Measurements from ENCODE around the gene VAC14.

VAC14 gene

DNA sequence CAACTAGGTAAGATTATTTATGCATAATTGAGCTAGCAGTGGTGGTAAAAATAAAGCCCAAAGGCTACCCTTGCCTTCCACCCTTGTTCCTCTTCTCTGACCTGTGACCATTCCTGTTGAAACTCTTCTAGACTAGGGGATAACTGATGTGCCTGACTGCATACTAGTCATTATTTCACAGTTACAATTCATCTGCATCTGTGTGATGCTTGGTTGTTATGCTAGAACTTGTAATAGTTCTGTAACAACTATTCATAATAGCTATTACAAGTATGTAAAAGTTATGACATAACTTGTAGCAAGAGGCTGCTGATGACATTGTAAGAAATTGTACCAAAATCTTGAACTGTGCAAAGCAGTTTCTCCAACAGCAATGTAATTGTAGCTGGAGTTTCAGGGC, 2.4 kb upstream of the VAC14 start:
- Histone ChIP-seq H3K27me3 (ENCODE audit: insufficient read depth, low read length, poor library complexity, severe bottlenecking) (peaks cover 8% of the 10 kb centered on the region), H3K9ac (ENCODE audit: low read depth, low read length, poor library complexity, severe bottlenecking) (no peak overlapping the region), H3F3A (ENCODE audit: low read depth) (no peaks in the 10 kb centered on the region), H4K20me1 (ENCODE audit: insufficient read depth, low read length, poor library complexity, severe bottlenecking) (no peaks in the 10 kb centered on the region), H2AFZ (ENCODE audit: low read length) (no peak overlapping the region), H3K36me3 (ENCODE audit: insufficient read depth, low read length) (no peaks in the 10 kb centered on the region), H3K9me3 (ENCODE audit: insufficient read depth, low read depth, low read length) (no peaks in the 10 kb centered on the region), H3K9me2 (replicated peaks; ENCODE audit: low read depth, low read length) (no peaks in the 10 kb centered on the region), H3K4me2 (ENCODE audit: low read depth, low read length, poor library complexity, severe bottlenecking) (no peak overlapping the region), H3K79me2 (ENCODE audit: insufficient read depth, low read length) (peaks cover 24% of the 10 kb centered on the region), H3K4me1 (ENCODE audit: insufficient read depth, low read length, poor library complexity, severe bottlenecking) (peaks cover 26% of the 10 kb centered on the region), H3K4me3 (ENCODE audit: low read length, poor library complexity, severe bottlenecking) (no peak overlapping the region)
- TF ChIP-seq, protein P1, sequence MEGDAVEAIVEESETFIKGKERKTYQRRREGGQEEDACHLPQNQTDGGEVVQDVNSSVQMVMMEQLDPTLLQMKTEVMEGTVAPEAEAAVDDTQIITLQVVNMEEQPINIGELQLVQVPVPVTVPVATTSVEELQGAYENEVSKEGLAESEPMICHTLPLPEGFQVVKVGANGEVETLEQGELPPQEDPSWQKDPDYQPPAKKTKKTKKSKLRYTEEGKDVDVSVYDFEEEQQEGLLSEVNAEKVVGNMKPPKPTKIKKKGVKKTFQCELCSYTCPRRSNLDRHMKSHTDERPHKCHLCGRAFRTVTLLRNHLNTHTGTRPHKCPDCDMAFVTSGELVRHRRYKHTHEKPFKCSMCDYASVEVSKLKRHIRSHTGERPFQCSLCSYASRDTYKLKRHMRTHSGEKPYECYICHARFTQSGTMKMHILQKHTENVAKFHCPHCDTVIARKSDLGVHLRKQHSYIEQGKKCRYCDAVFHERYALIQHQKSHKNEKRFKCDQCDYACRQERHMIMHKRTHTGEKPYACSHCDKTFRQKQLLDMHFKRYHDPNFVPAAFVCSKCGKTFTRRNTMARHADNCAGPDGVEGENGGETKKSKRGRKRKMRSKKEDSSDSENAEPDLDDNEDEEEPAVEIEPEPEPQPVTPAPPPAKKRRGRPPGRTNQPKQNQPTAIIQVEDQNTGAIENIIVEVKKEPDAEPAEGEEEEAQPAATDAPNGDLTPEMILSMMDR (conservative IDR thresholded peaks at IDR 0.05; ENCODE audit: low read length), result no peak
- TF ChIP-seq EZH2phosphoT487 (IDR thresholded peaks at IDR 0.05; ENCODE audit: borderline replicate concordance), result no peak

- H3F3A ChIP-seq (ENCODE audit: low read depth), result no peaks in the 10 kb centered on the region
- peaks cover 27% of the 10 kb centered on the region for H3K79me2 ChIP-seq (ENCODE audit: insufficient read depth, low read length)
- peak overlapping the region; percentile 99 for H3K4me2 ChIP-seq (ENCODE audit: low read depth, low read length, poor library complexity, severe bottlenecking)
- no peaks in the 10 kb centered on the region for H4K20me1 ChIP-seq (ENCODE audit: insufficient read depth, low read length, poor library complexity, severe bottlenecking)
- no peaks in the 10 kb centered on the region for H3K9me3 ChIP-seq (ENCODE audit: insufficient read depth, low read depth, low read length)
- TF ChIP-seq, protein P1 (conservative IDR thresholded peaks at IDR 0.05; ENCODE audit: low read length), result no peak
- no peak for TF ChIP-seq EZH2phosphoT487 (IDR thresholded peaks at IDR 0.05; ENCODE audit: borderline replicate concordance)
- H3K4me3 ChIP-seq (ENCODE audit: low read length, poor library complexity, severe bottlenecking), result peak overlapping the region; percentile 97
- H3K9ac ChIP-seq (ENCODE audit: low read depth, low read length, poor library complexity, severe bottlenecking), result no peak overlapping the region
- H3K9me2 ChIP-seq (replicated peaks; ENCODE audit: low read depth, low read length), result no peaks in the 10 kb centered on the region
- H3K4me1 ChIP-seq (ENCODE audit: insufficient read depth, low read length, poor library complexity, severe bottlenecking), result peaks cover 26% of the 10 kb centered on the region
- H3K36me3 ChIP-seq (ENCODE audit: insufficient read depth, low read length), result no peaks in the 10 kb centered on the region
- peaks cover 8% of the 10 kb centered on the region for H3K27me3 ChIP-seq (ENCODE audit: insufficient read depth, low read length, poor library complexity, severe bottlenecking)
- H2AFZ ChIP-seq (ENCODE audit: low read length), result peak overlapping the region; percentile 97
Observed at GRCh38 chr16:70801611-70802010, 653 bp upstream of the VAC14 start.

DNA sequence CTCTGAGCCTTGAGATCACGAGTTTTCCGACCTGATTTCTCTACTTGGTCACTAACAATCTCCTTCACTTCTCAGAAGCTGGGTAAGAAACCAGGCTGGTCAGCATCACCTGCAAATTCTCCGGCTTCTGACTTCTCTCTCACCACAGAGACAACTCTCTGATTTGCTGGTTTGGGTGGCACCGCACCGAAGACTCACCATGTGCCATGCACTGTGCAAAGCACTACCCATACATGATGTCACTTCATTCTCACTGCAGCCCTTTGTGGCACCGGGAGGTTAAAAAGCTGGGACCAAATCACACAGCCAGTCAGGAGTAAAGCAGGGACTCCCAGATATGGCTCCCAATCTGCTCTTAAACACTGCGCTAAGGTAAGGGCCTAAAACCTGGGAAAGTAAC, 647 bp downstream of the VAC14 start:
- Histone ChIP-seq H3K4me1 (ENCODE audit: insufficient read depth, low read length, poor library complexity, severe bottlenecking) (peaks cover 26% of the 10 kb centered on the region), H3K79me2 (ENCODE audit: insufficient read depth, low read length) (peaks cover 37% of the 10 kb centered on the region), H2AFZ (ENCODE audit: low read length) (peak overlapping the region; percentile 97)

More for the DNA sequence above, 647 bp downstream of the VAC14 start:
- peak overlapping the region; percentile 99 for H3K4me2 ChIP-seq (ENCODE audit: low read depth, low read length, poor library complexity, severe bottlenecking)
- no peaks in the 10 kb centered on the region for H4K20me1 ChIP-seq (ENCODE audit: insufficient read depth, low read length, poor library complexity, severe bottlenecking)
- H3K4me3 ChIP-seq (ENCODE audit: low read length, poor library complexity, severe bottlenecking), result peak overlapping the region; percentile 97
- H3K36me3 ChIP-seq (ENCODE audit: insufficient read depth, low read length), result no peaks in the 10 kb centered on the region
- peaks cover 8% of the 10 kb centered on the region for H3K27me3 ChIP-seq (ENCODE audit: insufficient read depth, low read length, poor library complexity, severe bottlenecking)
- TF ChIP-seq, protein P1 (conservative IDR thresholded peaks at IDR 0.05; ENCODE audit: low read length), result no peak
- no peak for TF ChIP-seq EZH2phosphoT487 (IDR thresholded peaks at IDR 0.05; ENCODE audit: borderline replicate concordance)
- H3K9me3 ChIP-seq (ENCODE audit: insufficient read depth, low read depth, low read length), result no peaks in the 10 kb centered on the region
- H3K9ac ChIP-seq (ENCODE audit: low read depth, low read length, poor library complexity, severe bottlenecking), result peak overlapping the region; percentile 85
- no peaks in the 10 kb centered on the region for H3K9me2 ChIP-seq (replicated peaks; ENCODE audit: low read depth, low read length)
- no peaks in the 10 kb centered on the region for H3F3A ChIP-seq (ENCODE audit: low read depth)
